ENCODE measurements around the gene MRPS15.

The MRPS15 gene

DNA sequence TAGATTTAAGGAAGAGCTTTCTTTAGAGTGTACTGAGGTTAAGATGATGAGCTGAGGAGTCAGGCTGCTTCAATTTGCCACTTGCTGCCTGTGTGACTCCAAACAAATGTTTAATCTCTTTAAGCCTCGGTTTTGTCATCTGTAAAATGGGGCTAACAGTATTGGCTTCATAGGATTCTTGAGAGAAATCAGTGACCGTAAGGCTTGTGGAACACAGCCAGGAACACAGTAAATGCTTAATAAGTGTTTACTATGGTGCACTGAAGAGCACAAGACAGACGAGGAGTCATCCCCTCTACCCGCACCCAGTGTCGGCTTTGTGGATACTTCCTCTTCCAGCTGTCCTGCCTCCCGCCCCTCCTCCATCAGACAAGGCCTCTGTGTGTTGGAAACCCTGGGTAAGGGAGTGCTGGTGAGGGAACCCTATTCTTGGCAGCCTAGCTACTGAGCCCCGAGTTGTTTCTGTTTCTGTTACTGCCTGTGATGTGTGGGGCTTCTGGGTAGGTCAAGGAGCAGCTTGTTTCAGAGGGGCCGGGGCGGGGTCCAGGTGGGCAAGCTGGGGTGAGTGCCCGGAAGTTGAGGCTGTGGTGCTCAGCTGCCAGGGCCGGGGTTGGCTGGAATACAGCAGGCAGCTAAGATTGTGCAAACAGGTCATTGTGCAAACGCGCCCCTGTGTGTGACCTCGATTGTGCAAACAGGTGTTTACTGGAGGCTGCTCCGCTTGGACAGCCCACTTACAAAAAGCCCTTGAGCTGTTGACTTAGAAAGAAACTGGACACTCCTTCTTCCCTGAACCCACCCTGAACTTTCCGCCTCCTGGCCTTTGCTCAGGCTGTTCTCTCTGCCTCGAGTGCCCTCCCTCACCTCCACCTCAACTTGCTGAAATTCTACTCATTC, 22.5 kb upstream of the MRPS15 start:
- peak overlapping the region; percentile 61 for H3K4me3 ChIP-seq (ENCODE audit: low read length)
- peaks cover 20% of the 10 kb centered on the region for H3F3A ChIP-seq (ENCODE audit: control insufficient read depth, insufficient read depth)
- peaks cover 46% of the 10 kb centered on the region for H3K4me1 ChIP-seq (ENCODE audit: control insufficient read depth, low read length)
- H3K36me3 ChIP-seq (ENCODE audit: control insufficient read depth, low read length): no peaks in the 10 kb centered on the region
- H3K27ac ChIP-seq (ENCODE audit: low read depth, low read length): peak overlapping the region; percentile 56
- TF ChIP-seq, protein P1, sequence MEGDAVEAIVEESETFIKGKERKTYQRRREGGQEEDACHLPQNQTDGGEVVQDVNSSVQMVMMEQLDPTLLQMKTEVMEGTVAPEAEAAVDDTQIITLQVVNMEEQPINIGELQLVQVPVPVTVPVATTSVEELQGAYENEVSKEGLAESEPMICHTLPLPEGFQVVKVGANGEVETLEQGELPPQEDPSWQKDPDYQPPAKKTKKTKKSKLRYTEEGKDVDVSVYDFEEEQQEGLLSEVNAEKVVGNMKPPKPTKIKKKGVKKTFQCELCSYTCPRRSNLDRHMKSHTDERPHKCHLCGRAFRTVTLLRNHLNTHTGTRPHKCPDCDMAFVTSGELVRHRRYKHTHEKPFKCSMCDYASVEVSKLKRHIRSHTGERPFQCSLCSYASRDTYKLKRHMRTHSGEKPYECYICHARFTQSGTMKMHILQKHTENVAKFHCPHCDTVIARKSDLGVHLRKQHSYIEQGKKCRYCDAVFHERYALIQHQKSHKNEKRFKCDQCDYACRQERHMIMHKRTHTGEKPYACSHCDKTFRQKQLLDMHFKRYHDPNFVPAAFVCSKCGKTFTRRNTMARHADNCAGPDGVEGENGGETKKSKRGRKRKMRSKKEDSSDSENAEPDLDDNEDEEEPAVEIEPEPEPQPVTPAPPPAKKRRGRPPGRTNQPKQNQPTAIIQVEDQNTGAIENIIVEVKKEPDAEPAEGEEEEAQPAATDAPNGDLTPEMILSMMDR (IDR thresholded peaks at IDR 0.05; ENCODE audit: low read depth, low read length, poor library complexity, severe bottlenecking): no peak
- no peak for TF ChIP-seq EZH2phosphoT487 (IDR thresholded peaks at IDR 0.05; ENCODE audit: borderline replicate concordance, low read length)
- H3K79me2 ChIP-seq (ENCODE audit: control insufficient read depth, low read length): no peaks in the 10 kb centered on the region
- peak overlapping the region; percentile 70 for H3K4me2 ChIP-seq (ENCODE audit: low read length)
- H4K20me1 ChIP-seq (ENCODE audit: control insufficient read depth, insufficient read depth, low read depth, low read length): no peaks in the 10 kb centered on the region
- H3K27me3 ChIP-seq (ENCODE audit: control insufficient read depth, low read length): no peaks in the 10 kb centered on the region; the same call in 1 of the 2 replicates
- no peaks in the 10 kb centered on the region for H3K9me2 ChIP-seq (replicated peaks; ENCODE audit: control insufficient read depth, low read length)
- no peaks in the 10 kb centered on the region for H3K9me3 ChIP-seq (ENCODE audit: control insufficient read depth, insufficient read depth, low read length)

DNA sequence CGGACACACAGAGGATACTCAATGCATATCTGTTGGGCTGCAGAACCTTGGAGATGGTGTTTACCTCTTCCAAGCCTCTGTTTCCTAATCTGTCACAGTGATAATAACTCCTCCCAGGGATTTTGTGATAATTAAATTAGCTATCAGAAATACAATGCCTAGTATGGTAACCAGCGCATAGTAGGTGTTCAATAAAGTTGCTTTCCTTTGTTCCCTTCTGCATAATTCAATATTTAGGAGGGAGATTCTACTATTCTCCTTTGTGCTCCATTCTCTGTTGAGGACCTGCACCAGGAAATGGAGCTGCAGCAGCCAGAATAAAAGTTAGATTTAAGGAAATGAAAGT, 21.9 kb upstream of the MRPS15 start:
- Histone ChIP-seq H3K27ac (ENCODE audit: low read depth, low read length) (peak overlapping the region; percentile 56), H4K20me1 (ENCODE audit: control insufficient read depth, insufficient read depth, low read depth, low read length) (no peaks in the 10 kb centered on the region), H3K4me2 (ENCODE audit: low read length) (peak overlapping the region; percentile 70), H3K4me3 (ENCODE audit: low read length) (no peak overlapping the region), H3K4me1 (ENCODE audit: control insufficient read depth, low read length) (peaks cover 46% of the 10 kb centered on the region), H3K9me2 (replicated peaks; ENCODE audit: control insufficient read depth, low read length) (no peaks in the 10 kb centered on the region), H3K79me2 (ENCODE audit: control insufficient read depth, low read length) (no peaks in the 10 kb centered on the region), H3K27me3 (ENCODE audit: control insufficient read depth, low read length) (no peaks in the 10 kb centered on the region; the same call in 1 of the 2 replicates), H3K9me3 (ENCODE audit: control insufficient read depth, insufficient read depth, low read length) (no peaks in the 10 kb centered on the region), H3F3A (ENCODE audit: control insufficient read depth, insufficient read depth) (peaks cover 20% of the 10 kb centered on the region), H3K36me3 (ENCODE audit: control insufficient read depth, low read length) (no peaks in the 10 kb centered on the region)
- TF ChIP-seq, protein P1 (IDR thresholded peaks at IDR 0.05; ENCODE audit: low read depth, low read length, poor library complexity, severe bottlenecking): no peak
- TF ChIP-seq EZH2phosphoT487 (IDR thresholded peaks at IDR 0.05; ENCODE audit: borderline replicate concordance, low read length): no peak

DNA sequence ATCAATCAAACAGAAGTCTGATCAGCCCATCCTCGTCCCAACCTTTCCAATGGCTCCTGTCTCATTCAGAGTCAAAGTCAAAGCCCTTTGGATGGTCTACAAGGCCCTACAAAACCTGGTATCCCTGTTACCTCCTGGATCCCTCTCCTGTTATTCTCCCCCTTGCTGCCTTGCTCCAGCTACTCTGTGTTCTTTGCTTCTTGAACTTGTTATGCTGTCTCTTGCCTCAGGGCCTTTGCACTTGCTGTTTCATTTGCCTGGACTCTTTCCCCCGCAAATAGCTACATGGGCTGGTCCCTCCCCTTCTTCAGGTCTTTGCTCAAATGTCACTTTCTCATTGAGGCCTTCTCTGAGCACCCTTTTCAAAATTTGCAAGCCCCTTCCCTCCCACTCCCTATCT, 19.9 kb upstream of the MRPS15 start:
- Histone ChIP-seq H4K20me1 (ENCODE audit: control insufficient read depth, insufficient read depth, low read depth, low read length) (no peaks in the 10 kb centered on the region), H3K27ac (ENCODE audit: low read depth, low read length) (no peak overlapping the region), H3K4me2 (ENCODE audit: low read length) (no peak overlapping the region), H3F3A (ENCODE audit: control insufficient read depth, insufficient read depth) (peaks cover 20% of the 10 kb centered on the region), H3K4me3 (ENCODE audit: low read length) (no peak overlapping the region), H3K36me3 (ENCODE audit: control insufficient read depth, low read length) (no peaks in the 10 kb centered on the region), H3K79me2 (ENCODE audit: control insufficient read depth, low read length) (no peaks in the 10 kb centered on the region), H3K9me3 (ENCODE audit: control insufficient read depth, insufficient read depth, low read length) (no peaks in the 10 kb centered on the region), H3K27me3 (ENCODE audit: control insufficient read depth, low read length) (peaks cover 4% of the 10 kb centered on the region), H3K9me2 (replicated peaks; ENCODE audit: control insufficient read depth, low read length) (no peaks in the 10 kb centered on the region), H3K4me1 (ENCODE audit: control insufficient read depth, low read length) (peaks cover 41% of the 10 kb centered on the region)
- no peak for TF ChIP-seq EZH2phosphoT487 (IDR thresholded peaks at IDR 0.05; ENCODE audit: borderline replicate concordance, low read length)
- TF ChIP-seq, protein P1 (IDR thresholded peaks at IDR 0.05; ENCODE audit: low read depth, low read length, poor library complexity, severe bottlenecking): no peak
